GM06990 (cell line): ENCODE data around the gene SERTAD2.
A peak's percentile ranks its signal among the peaks of the same experiment; 100 is the strongest.

Experiments used
- DNase-seq: peaks from one replicate; pipeline ENCODE4 v3.0.0-alpha.2; 2011; ENCODE audit not compliant: insufficient read length; ENCODE audit errors: extremely low read depth
- H3K27me3 ChIP-seq: replicated peaks from 2 replicates; pipeline ENCODE4 v1.6.0; 2011; ENCODE audit warnings: low read length; ENCODE audit not compliant: control insufficient read depth, insufficient read depth
- H3K36me3 ChIP-seq: 2 replicates; pipeline ENCODE4 v1.5.1; 2011; ENCODE audit warnings: low read length; ENCODE audit not compliant: control insufficient read depth, insufficient read depth
- H3K4me3 ChIP-seq: replicated peaks from 2 replicates; pipeline ENCODE4 v1.5.1; 2011; ENCODE audit warnings: low read depth, mild to moderate bottlenecking, control low read depth, low read length
- CTCF ChIP-seq: IDR thresholded peaks from 2 replicates; pipeline ENCODE4 v1.5.1; 2011; ENCODE audit warnings: low read length, control low read depth, mild to moderate bottlenecking, inconsistent platforms; ENCODE audit not compliant: insufficient read depth, poor library complexity, severe bottlenecking

Gene SERTAD2

GRCh38 chr2:64593035-64593655 is 60.6 kb downstream of the SERTAD2 start:
- Histone ChIP-seq H3K4me3 (no peak overlapping the region), H3K27me3 (no peaks in the 10 kb centered on the region), H3K36me3 (peaks cover 7% of the 10 kb centered on the region)
- TF ChIP-seq CTCF = no peak
- DNase-seq = no peak

GRCh38 chr2:64591188-64591587 is 62.5 kb downstream of the SERTAD2 start:
- TF ChIP-seq CTCF = no peak
- Histone ChIP-seq H3K27me3 (no peaks in the 10 kb centered on the region), H3K36me3 (peaks cover 7% of the 10 kb centered on the region), H3K4me3 (no peak overlapping the region)
- DNase-seq = no peak

GRCh38 chr2:64587561-64587960 is 66.2 kb downstream of the SERTAD2 start:
- Histone ChIP-seq H3K36me3 (peaks cover 5% of the 10 kb centered on the region), H3K27me3 (no peaks in the 10 kb centered on the region), H3K4me3 (no peak overlapping the region)
- DNase-seq = no peak
- TF ChIP-seq CTCF = no peak

GRCh38 chr2:64586883-64587481 is 66.7 kb downstream of the SERTAD2 start:
- Histone ChIP-seq H3K27me3 (no peaks in the 10 kb centered on the region), H3K36me3 (peaks cover 5% of the 10 kb centered on the region), H3K4me3 (no peak overlapping the region)
- peak; percentile 64 for TF ChIP-seq CTCF
- DNase-seq = peak; percentile 48

- TF ChIP-seq CTCF = no peak
- no peak for DNase-seq
- Histone ChIP-seq H3K36me3 (no peaks in the 10 kb centered on the region; the same call in 1 of the 2 replicates), H3K4me3 (no peak overlapping the region), H3K27me3 (no peaks in the 10 kb centered on the region)
These were observed 67.7 kb downstream of the SERTAD2 start for GRCh38 chr2:64586054-64586453.
